OCI-LY7 (cell line): ENCODE measurements around the gene LYRM2.

Experiments
- EZH2phosphoT487 ChIP-seq: fragments of 200-600 bp; sonication (generic); IDR thresholded peaks from 2 replicates; pipeline ENCODE4 v1.6.1; 2018; ENCODE audit warnings: low read depth, borderline replicate concordance, mild to moderate bottlenecking, mixed run types, antibody characterized with exemption, low read length, moderate library complexity, mixed read lengths
- TF ChIP-seq, protein P1 (sequence below): fragments of 200-600 bp; sonication (generic); conservative IDR thresholded peaks from 2 replicates; pipeline ENCODE4 v1.5.1; 2014; ENCODE audit warnings: mild to moderate bottlenecking, antibody characterized with exemption, low read length, moderate library complexity, mixed read lengths

DNA sequence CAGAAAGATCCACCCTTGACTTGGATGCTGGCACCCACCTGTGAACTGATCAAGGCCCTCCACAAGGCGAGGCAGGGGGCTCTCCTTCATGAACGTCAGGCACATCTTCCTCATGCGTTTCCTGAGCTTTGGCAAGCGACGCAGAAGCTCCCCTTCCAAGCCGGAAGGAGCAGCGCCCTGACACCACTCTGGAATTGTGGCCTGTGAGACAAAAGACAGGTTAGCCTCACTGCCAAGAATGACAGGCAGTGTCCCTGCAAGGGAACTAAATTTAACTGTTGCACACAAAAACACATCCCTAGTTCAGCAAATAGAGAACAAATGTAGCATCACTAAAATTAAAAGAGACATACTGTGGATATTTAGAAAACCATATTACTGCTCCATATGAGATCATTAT is 42.0 kb upstream of the LYRM2 start:
- TF ChIP-seq, protein P1, sequence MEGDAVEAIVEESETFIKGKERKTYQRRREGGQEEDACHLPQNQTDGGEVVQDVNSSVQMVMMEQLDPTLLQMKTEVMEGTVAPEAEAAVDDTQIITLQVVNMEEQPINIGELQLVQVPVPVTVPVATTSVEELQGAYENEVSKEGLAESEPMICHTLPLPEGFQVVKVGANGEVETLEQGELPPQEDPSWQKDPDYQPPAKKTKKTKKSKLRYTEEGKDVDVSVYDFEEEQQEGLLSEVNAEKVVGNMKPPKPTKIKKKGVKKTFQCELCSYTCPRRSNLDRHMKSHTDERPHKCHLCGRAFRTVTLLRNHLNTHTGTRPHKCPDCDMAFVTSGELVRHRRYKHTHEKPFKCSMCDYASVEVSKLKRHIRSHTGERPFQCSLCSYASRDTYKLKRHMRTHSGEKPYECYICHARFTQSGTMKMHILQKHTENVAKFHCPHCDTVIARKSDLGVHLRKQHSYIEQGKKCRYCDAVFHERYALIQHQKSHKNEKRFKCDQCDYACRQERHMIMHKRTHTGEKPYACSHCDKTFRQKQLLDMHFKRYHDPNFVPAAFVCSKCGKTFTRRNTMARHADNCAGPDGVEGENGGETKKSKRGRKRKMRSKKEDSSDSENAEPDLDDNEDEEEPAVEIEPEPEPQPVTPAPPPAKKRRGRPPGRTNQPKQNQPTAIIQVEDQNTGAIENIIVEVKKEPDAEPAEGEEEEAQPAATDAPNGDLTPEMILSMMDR: no peak
- no peak for TF ChIP-seq EZH2phosphoT487
